PC-3 (cell line): ENCODE data around the gene GP9.

ENCODE experiments used
- CTCF ChIP-seq: fragments of 300-600 bp; sonication (generic); conservative IDR thresholded peaks from 2 replicates; pipeline ENCODE4 v1.5.1; 2017; ENCODE audit warnings: antibody characterized with exemption, low read depth, mild to moderate bottlenecking, low read length
- EZH2 ChIP-seq: fragments of 300-600 bp; sonication (generic); IDR thresholded peaks from one replicate; pipeline ENCODE4 v1.6.1; 2017; ENCODE audit warnings: antibody characterized with exemption, mild to moderate bottlenecking, low read length; ENCODE audit not compliant: unreplicated experiment

GRCh38 chr3:129104498-129105079, 44.0 kb downstream of the GP9 start:
- TF ChIP-seq CTCF: no peak
- TF ChIP-seq EZH2: no peak
